Bronchial epithelial cell (primary cell): ENCODE results near the gene CBX6. TPM values are rescaled to one million over a fixed set of nuclear protein-coding genes. Genes with fewer than 3 reads are reported as not detected.
"Not testable (repeated sequence)": the region's sequence is repeated elsewhere in the genome, so short reads cannot be mapped to it uniquely, and the experiment has no call there.

Experiments
- DNase-seq: peaks from one replicate; pipeline ENCODE4 v3.0.0-alpha.2; 2010; ENCODE audit warnings: low read depth
- FAIRE-seq: peaks from 2 replicates; lab custom pipeline; 2011; peaks lifted over from hg19 to GRCh38; lab: Jason Lieb, UNC
- H3K27me3 ChIP-seq: 2 replicates; pipeline ENCODE4 v1.5.1; 2011; ENCODE audit warnings: low read length; ENCODE audit not compliant: control insufficient read depth, insufficient read depth
- H3K36me3 ChIP-seq: 2 replicates; pipeline ENCODE4 v1.5.1; 2011; ENCODE audit warnings: low read length; ENCODE audit not compliant: control insufficient read depth, insufficient read depth
- H3K4me3 ChIP-seq: 2 replicates; pipeline ENCODE4 v1.5.1; 2011; ENCODE audit warnings: mild to moderate bottlenecking, low read depth, low read length, control low read depth
- CTCF ChIP-seq: IDR thresholded peaks from 2 replicates; pipeline ENCODE4 v1.5.1; 2011; ENCODE audit warnings: mild to moderate bottlenecking, moderate library complexity, low read length, control low read depth, inconsistent platforms; ENCODE audit not compliant: insufficient read depth, severe bottlenecking
- total RNA-seq: library from RNA; depleted of rRNA; stranded (reverse); fragments of >200 nt; gene quantifications from 2 replicates; pipeline ENCODE4 v1.2.1, GENCODE V29; 2014

The CBX6 gene
- total RNA-seq, 1 donor from 2014 or later, result 6.8 TPM

GRCh38 chr22:38907767-38908166 lies 35.8 kb upstream of the CBX6 start:
- TF ChIP-seq CTCF, result no peak
- peaks cover 3% of the 10 kb centered on the region for H3K27me3 ChIP-seq
- no peaks in the 10 kb centered on the region for H3K36me3 ChIP-seq
- H3K4me3 ChIP-seq, result no peak overlapping the region
- DNase-seq (no peak), FAIRE-seq (no peak)

GRCh38 chr22:38906052-38906451 lies 34.0 kb upstream of the CBX6 start:
- DNase-seq, result no peak
- FAIRE-seq, result no peak
- H3K36me3 ChIP-seq, result no peaks in the 10 kb centered on the region
- TF ChIP-seq CTCF, result no peak
- no peak overlapping the region for H3K4me3 ChIP-seq
- H3K27me3 ChIP-seq, result peaks cover 7% of the 10 kb centered on the region

GRCh38 chr22:38904052-38904617 lies 32.1 kb upstream of the CBX6 start:
- H3K27me3 ChIP-seq, FAIRE-seq: not testable (repeated sequence)

GRCh38 chr22:38901111-38901641 lies 29.2 kb upstream of the CBX6 start:
- H3K36me3 ChIP-seq, result no peaks in the 10 kb centered on the region
- FAIRE-seq, result peak; percentile 50
- peaks cover 4% of the 10 kb centered on the region for H3K27me3 ChIP-seq
- H3K4me3 ChIP-seq, result no peak overlapping the region
- TF ChIP-seq CTCF, result no peak
- no peak for DNase-seq

More at GRCh38 chr22:38904052-38904617, 32.1 kb upstream of the CBX6 start:
- H3K36me3 ChIP-seq, DNase-seq, H3K4me3 ChIP-seq: not testable (repeated sequence)

- H3K36me3 ChIP-seq, result no peaks in the 10 kb centered on the region
- H3K4me3 ChIP-seq, result no peak overlapping the region
- FAIRE-seq (no peak), DNase-seq (no peak)
- H3K27me3 ChIP-seq, result peaks cover 4% of the 10 kb centered on the region
- TF ChIP-seq CTCF, result no peak
Observed at GRCh38 chr22:38900677-38901076, 28.7 kb upstream of the CBX6 start.

- no peaks in the 10 kb centered on the region for H3K27me3 ChIP-seq
- no peak for FAIRE-seq
- H3K36me3 ChIP-seq, result no peaks in the 10 kb centered on the region
- no peak for DNase-seq
- H3K4me3 ChIP-seq, result no peak overlapping the region
- TF ChIP-seq CTCF, result no peak
Observed at GRCh38 chr22:38891256-38891655, 19.2 kb upstream of the CBX6 start.
